RWPE2 (cell line): ENCODE results near the gene SEMA4C.

Experiments
- ATAC-seq: fragments of 200-7000 bp; cut with Tn5 transposase; 3 replicates; pipeline ENCODE4 v1.9.1; 2021; ENCODE audit warnings: low read depth
- DNase-seq: peaks from one replicate; pipeline ENCODE4 v3.0.0-alpha.2; 2020; ENCODE audit warnings: low spot score
- H3K27ac ChIP-seq: fragments of 450-650 bp; 2 replicates; pipeline ENCODE4 v1.5.1; 2017; ENCODE audit warnings: mild to moderate bottlenecking; ENCODE audit not compliant: poor library complexity, severe bottlenecking
- H3K27me3 ChIP-seq: fragments of 250-450 bp; sonication (Bioruptor Pico); 2 replicates; pipeline ENCODE4 v1.5.1; 2021; ENCODE audit warnings: mild to moderate bottlenecking, moderate library complexity; ENCODE audit not compliant: insufficient read depth, poor library complexity, severe bottlenecking
- H3K36me3 ChIP-seq: fragments of 250-450 bp; sonication (Bioruptor Pico); 2 replicates; pipeline ENCODE4 v1.5.1; 2020; ENCODE audit warnings: low read depth, mild to moderate bottlenecking, moderate library complexity
- H3K4me1 ChIP-seq: fragments of 250-450 bp; sonication (Bioruptor Pico); 2 replicates; pipeline ENCODE4 v1.5.1; 2021; ENCODE audit warnings: mild to moderate bottlenecking, moderate library complexity; ENCODE audit not compliant: insufficient read depth, poor library complexity, severe bottlenecking
- H3K4me3 ChIP-seq: fragments of 250-450 bp; sonication (Bioruptor Pico); 2 replicates; pipeline ENCODE4 v1.5.1; 2021; ENCODE audit warnings: mild to moderate bottlenecking, moderate library complexity; ENCODE audit not compliant: severe bottlenecking
- H3K9me3 ChIP-seq: fragments of 250-450 bp; sonication (Bioruptor Pico); 2 replicates; pipeline ENCODE4 v1.5.1; 2021; ENCODE audit warnings: mild to moderate bottlenecking, moderate library complexity; ENCODE audit not compliant: severe bottlenecking
- CTCF ChIP-seq: fragments of 450-650 bp; IDR thresholded peaks from one replicate; pipeline ENCODE4 v1.5.1; 2017; ENCODE audit warnings: mild to moderate bottlenecking, moderate library complexity; ENCODE audit not compliant: poor library complexity, severe bottlenecking

Gene SEMA4C

GRCh38 chr2:96860065-96861029, 9.5 kb downstream of the SEMA4C start:
- H3K9me3 ChIP-seq = no peaks in the 10 kb centered on the region

GRCh38 chr2:96859681-96860064, 10.2 kb downstream of the SEMA4C start:
- no peaks in the 10 kb centered on the region for H3K9me3 ChIP-seq
- H3K4me1 ChIP-seq = no peaks in the 10 kb centered on the region
- no peaks in the 10 kb centered on the region for H3K27me3 ChIP-seq
- DNase-seq (no peak), ATAC-seq (no peak)
- H3K36me3 ChIP-seq = peaks cover 43% of the 10 kb centered on the region
- TF ChIP-seq CTCF = no peak
- no peak overlapping the region for H3K27ac ChIP-seq
- H3K4me3 ChIP-seq = no peak overlapping the region

More at GRCh38 chr2:96860065-96861029, 9.5 kb downstream of the SEMA4C start:
- TF ChIP-seq CTCF = no peak
- H3K27ac ChIP-seq = no peak overlapping the region
- DNase-seq (peak; percentile 66), ATAC-seq (no peak)
- no peaks in the 10 kb centered on the region for H3K27me3 ChIP-seq
- H3K4me1 ChIP-seq = no peaks in the 10 kb centered on the region
- no peak overlapping the region for H3K4me3 ChIP-seq
- H3K36me3 ChIP-seq = peaks cover 50% of the 10 kb centered on the region

- H3K27ac ChIP-seq = no peak overlapping the region
- no peak overlapping the region for H3K4me3 ChIP-seq
- no peaks in the 10 kb centered on the region for H3K4me1 ChIP-seq
- no peaks in the 10 kb centered on the region for H3K27me3 ChIP-seq
- H3K36me3 ChIP-seq = peaks cover 38% of the 10 kb centered on the region
- DNase-seq (peak; percentile 64), ATAC-seq (no peak)
- H3K9me3 ChIP-seq = no peaks in the 10 kb centered on the region
- TF ChIP-seq CTCF = no peak
Observed at GRCh38 chr2:96859099-96859649, 10.7 kb downstream of the SEMA4C start.

GRCh38 chr2:96857667-96858372, 12.1 kb downstream of the SEMA4C start, which contains the start of gene ANKRD39:
Gene ANKRD39 (minus strand): TSS chr2:96858016. CDS start chr2:96857987, 29 bp downstream.
- DNase-seq (peak; percentile 92), ATAC-seq (peak; percentile 90)
- Histone ChIP-seq H3K36me3 (peaks cover 36% of the 10 kb centered on the region), H3K4me3 (peak within 1 kb of the TSS; percentile 51), H3K27me3 (no peaks in the 10 kb centered on the region), H3K27ac (peak within 1 kb of the TSS; percentile 23), H3K9me3 (no peaks in the 10 kb centered on the region), H3K4me1 (no peaks in the 10 kb centered on the region)
- peak; percentile 96 for TF ChIP-seq CTCF
